Activated CD4-positive, alpha-beta T cell treated with anti-CD3 and anti-CD28 coated beads for 4 hours (primary cell): ENCODE data around the gene MYG1.

ENCODE experiments used
- DNase-seq, 2 donors: peaks; one replicate each; pipeline ENCODE4 v3.0.0-alpha.2; 2020

The MYG1 gene

GRCh38 chr12:53299454-53300180 lies at the start of gene MYG1:
Gene MYG1 (plus strand): TSS chr12:53299695. CDS start chr12:53299738, 43 bp downstream.
- peak; percentile 75 to 79 for DNase-seq

DNA sequence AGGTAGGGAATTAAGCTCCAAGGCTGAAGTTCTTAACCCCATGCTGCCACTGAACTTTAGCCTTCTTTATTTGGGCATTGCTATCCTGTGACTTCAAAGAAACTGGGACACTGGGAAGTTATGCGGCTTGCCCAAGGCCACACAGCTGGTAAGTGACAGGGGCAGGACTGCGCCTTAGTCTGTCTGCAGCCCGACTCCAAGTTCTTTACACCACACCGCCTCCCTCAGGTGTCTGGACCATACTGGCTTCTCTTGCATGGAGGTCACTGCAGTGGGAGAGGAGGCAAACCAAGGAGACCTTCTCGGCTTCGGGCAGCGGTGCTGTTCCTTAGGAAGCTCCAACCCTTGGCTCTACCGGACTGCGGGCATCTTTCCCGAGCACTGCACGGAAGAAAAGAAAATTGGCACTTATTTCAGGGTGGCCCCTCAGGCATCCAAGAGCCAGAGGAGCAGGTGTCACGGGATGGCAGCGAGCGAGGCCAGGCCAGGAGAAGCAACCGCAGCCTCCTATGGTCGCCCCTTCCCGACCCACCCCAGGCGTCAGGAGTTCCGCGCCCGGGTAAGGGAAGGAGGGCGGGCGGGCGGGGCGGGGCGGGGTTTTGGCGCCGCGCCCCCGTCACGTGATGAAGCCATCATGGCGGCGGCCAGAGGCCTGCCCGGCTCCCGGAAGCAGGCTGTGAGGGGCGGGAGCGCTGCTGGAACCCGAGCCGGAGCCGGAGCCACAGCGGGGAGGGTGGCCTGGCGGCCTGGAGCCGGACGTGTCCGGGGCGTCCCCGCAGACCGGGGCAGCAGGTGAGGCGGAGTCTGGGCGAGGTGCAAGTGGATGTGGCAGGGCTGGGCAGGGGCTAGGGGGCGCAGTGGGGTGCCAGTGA lies 47.8 kb upstream of the MYG1 start:
- DNase-seq, result peak; percentile 59 to 67

GRCh38 chr12:53252349-53252916 lies 47.1 kb upstream of the MYG1 start:
- DNase-seq, result no peak

- DNase-seq, result no peak
Measured at GRCh38 chr12:53253298-53253697, 46.2 kb upstream of the MYG1 start.

DNA sequence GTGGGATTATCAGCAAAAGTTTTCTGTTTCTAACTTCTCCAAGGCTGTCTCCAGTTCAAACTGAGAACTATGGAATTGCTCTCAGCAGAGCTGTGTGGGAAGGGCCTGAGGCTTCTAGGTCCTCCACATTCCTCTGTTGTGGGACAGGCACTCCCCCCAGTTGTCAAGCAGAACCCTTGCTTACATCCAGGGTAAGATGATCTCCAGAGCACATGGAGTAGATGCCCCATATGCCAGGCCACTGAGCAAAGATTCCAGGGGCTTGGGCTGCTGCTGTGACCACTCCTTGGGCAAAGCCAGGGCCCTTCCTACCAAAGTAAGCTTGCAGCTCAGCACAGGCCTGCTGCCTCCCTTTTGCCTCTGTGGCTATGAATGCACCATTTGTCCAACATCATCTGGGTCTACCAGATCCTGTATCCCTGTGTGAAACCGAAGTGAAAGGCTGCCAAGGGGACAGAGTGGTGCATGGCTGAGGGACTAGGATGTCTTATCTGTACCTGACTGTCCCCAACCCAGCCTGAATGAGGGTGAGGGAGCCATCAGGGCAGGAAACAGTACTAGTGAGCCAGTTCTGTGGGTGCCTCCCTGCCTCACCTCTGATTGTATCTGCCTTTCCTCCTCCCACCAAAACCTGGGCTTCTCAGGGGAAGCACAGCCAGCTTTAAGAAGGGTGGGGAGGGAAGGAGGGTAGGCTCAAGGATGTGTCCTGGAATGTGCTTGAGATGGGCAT lies 44.5 kb upstream of the MYG1 start:
- DNase-seq, result no peak

GRCh38 chr12:53255996-53256395 lies 43.5 kb upstream of the MYG1 start:
- DNase-seq, result no peak

- DNase-seq, result no peak
Measured at GRCh38 chr12:53258541-53259539, 40.7 kb upstream of the MYG1 start.

GRCh38 chr12:53259891-53260290 lies 39.6 kb upstream of the MYG1 start:
- no peak for DNase-seq

DNA sequence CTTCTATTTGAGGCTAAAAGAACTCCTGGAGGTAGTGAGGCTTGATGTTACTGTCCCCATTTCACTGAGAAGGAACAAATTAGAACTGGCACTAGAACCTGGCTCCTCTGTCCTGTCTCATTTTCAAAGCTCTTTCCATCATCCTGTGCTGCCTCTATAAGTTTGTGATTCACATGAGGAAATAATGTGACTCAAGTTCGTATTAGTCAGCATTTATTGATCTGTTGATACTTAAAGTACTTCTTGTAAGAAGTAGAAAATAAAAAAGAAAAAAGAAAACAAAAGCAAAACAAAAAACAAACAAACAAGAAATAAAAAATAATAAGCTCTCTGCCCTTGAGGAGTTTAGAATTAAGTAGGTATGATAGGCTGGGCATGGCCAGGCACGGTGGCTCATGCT lies 33.7 kb upstream of the MYG1 start:
- no peak for DNase-seq

DNA sequence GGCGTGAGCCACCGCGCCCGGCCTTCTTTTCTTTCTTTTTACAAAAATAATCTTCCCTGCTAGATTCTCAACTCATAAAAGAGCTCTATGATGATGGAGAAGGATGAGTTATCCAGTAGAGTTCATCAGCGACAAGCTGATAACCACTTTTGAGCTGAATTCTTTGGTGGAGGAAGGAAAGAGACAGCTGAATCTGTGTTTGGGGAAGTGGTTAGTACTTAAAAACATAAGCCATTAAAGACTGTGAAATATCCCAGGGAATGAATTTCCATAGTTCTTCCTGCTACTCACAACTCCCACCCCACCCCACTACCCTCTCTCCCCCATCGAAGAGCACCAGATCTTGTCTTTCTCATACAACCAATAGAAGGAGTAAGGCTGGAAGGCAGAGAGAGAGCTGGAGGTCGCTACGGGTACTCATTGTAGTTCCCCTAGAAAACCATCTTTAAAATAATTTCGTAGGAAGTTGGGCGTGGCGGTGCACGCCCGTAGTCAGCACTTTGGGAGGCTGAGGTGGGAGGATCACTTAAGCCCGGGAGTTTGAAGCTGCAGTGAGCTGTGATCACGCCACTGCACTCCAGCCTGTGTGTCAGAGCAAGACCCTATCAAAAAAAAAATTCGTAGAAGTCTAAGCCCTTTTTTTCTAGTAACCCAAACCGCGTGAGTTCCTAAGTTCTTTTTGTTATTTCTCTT lies 32.0 kb upstream of the MYG1 start:
- peak; percentile 19 to 29 for DNase-seq

GRCh38 chr12:53267999-53268629 lies 31.4 kb upstream of the MYG1 start, which contains the start of gene ESPL1:
Gene ESPL1 (plus strand): TSS chr12:53268299. CDS start chr12:53268767, 468 bp downstream.
- DNase-seq, result peak; percentile 75 to 77

DNA sequence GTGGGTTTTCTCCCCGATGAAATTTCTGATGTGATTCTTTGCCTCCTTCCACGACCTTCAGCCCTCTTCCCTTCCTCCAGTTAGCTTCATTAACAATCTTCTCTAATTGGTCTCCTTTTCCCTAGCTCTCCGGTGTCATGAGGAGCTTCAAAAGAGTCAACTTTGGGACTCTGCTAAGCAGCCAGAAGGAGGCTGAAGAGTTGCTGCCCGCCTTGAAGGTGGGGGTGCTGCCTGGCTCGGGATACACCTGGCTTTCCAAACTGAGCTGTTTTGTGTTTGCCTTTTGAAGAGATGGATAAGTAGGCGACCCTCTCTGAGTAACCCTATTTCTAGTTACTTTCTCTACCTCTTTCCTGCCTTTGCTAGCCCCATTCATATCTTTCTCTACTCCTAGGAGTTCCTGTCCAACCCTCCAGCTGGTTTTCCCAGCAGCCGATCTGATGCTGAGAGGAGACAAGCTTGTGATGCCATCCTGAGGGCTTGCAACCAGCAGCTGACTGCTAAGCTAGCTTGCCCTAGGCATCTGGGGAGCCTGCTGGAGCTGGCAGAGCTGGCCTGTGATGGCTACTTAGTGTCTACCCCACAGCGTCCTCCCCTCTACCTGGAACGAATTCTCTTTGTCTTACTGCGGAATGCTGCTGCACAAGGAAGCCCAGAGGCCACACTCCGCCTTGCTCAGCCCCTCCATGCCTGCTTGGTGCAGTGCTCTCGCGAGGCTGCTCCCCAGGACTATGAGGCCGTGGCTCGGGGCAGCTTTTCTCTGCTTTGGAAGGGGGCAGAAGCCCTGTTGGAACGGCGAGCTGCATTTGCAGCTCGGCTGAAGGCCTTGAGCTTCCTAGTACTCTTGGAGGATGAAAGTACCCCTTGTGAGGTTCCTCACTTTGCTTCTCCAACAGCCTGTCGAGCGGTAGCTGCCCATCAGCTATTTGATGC lies 30.6 kb upstream of the MYG1 start:
- no peak for DNase-seq

GRCh38 chr12:53274445-53274844 lies 25.1 kb upstream of the MYG1 start:
- no peak for DNase-seq

DNA sequence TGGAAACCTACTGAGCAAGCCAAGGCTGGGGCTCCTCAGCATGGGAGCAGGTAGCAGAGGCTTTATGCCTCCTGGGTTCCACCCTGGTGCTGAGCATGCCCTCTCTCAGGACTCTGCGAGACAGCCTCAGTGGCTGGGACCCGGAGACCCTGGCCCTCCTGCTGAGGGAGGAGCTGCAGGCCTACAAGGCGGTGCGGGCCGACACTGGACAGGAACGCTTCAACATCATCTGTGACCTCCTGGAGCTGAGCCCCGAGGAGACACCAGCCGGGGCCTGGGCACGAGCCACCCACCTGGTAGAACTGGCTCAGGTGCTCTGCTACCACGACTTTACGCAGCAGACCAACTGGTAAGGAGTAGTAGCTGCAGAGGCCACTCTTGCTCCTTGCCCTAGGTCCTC lies 23.0 kb upstream of the MYG1 start:
- no peak for DNase-seq

DNA sequence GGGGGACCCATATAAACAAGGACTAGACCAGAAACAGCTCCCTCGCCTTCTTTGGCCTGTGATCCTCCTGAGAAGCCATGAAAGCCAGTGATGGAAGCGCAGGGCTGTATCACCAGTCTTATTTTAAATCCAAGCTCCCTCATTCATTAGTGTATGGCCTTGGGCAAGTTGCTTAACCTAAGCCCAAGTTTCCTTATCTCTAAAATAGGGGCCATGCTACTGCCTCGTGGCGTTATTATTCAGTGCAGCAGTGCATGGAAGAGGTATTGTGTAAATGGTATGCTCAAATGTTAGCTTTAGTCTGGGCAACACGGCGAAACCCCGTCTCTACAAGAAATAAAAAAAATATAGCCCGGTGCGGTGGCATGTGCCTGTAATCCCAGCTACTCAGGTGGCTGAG lies 21.5 kb upstream of the MYG1 start:
- no peak for DNase-seq

GRCh38 chr12:53279283-53279869 lies 20.1 kb upstream of the MYG1 start:
- DNase-seq, result no peak

GRCh38 chr12:53279888-53280498 lies 19.5 kb upstream of the MYG1 start:
- DNase-seq, result no peak

DNA sequence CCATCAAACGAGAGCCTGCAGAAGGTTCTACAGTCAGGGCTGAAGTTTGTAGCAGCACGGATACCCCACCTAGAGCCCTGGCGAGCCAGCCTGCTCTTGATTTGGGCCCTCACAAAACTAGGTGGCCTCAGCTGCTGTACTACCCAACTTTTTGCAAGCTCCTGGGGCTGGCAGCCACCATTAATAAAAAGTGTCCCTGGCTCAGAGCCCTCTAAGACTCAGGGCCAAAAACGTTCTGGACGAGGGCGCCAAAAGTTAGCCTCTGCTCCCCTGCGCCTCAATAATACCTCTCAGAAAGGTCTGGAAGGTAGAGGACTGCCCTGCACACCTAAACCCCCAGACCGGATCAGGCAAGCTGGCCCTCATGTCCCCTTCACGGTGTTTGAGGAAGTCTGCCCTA lies 13.0 kb upstream of the MYG1 start:
- no peak for DNase-seq
